Measurements from ENCODE around the gene CCDC78.
A peak's percentile ranks its signal among the peaks of the same experiment; 100 is the strongest.
"Not testable (repeated sequence)": the region's sequence is repeated elsewhere in the genome, so short reads cannot be mapped to it uniquely, and the experiment has no call there.

Gene CCDC78

DNA sequence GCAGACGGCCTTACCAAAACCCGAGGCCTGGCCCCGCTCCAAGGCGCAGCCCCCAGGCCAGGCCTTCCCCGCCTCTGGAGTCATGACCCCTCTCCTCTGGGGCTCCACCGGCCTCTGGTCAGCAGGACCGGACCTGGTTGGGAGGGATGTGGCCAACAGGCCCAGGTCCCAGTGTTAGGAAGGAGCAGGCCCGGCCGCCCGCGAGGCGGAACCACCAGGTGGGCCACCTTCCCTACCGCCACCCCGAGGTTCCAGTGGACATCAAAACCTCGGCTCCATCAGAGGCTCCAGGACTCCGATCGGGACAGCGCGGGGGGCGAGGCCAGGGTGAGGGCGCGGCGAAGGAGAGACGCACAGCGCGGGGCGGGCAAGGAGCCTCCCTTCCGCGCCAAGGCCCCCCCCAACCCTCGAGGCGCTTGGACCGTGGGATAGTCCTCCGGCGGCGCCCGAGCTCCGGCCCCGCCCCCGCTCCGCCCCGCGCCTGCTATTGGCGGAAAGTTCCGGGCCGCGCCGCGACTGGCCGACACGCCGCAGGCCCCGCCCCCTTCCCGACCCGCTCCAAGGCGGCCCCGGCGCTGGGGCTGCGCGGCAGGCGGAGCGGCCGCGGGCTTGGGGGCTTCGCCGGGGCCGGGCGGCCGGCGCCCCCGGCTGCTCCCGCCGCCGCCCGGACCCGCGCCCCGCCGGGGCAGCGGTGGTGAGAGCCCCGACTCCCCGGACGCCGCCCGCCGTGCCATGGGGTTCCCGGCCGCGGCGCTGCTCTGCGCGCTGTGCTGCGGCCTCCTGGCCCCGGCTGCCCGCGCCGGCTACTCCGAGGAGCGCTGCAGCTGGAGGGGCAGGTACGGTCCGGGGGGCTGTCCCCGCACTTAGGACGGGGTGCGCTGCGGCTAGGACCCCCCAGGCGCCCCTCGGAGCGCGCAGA lies 11.4 kb downstream of the CCDC78 start, which contains the start of gene METRN:
Gene METRN (plus strand): TSS at position 561 of the 919 bp plus-strand sequence. CDS start 172 bp downstream, at position 733.
- H3K27ac Mint-ChIP-seq = no peak within 1 kb of the TSS
- peaks cover 6% of the 10 kb centered on the region for H3K27me3 Mint-ChIP-seq
- peak within 1 kb of the TSS; percentile 66 for H3K4me3 Mint-ChIP-seq
- no peaks in the 10 kb centered on the region for H3K36me3 Mint-ChIP-seq
- H3K9me3 Mint-ChIP-seq = no peaks in the 10 kb centered on the region
- peaks cover 9% of the 10 kb centered on the region for H3K4me1 Mint-ChIP-seq

DNA sequence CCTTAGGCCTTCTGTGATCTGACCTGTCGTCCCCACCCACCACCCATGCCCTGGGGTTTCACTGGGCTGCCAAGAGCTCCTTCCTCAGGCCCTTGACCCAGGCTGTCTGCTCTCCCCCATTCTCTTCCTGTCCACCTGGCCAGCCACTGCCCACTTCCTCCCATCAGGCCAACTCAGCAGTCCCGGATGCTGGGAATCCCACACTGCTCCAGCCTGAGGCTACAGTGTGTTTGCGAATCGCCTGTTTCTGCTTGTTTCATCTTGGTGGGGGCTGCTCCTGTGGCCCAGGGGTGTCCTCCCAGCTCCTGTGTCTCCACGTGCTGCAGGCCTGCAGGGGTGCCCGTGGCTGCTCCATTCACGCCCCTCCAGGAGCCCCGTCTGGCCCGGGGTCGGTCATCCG lies 12.2 kb downstream of the CCDC78 start:
- Mint-ChIP-seq H3K4me3 (no peak overlapping the region), H3K4me1 (peaks cover 5% of the 10 kb centered on the region), H3K27ac (no peak overlapping the region), H3K9me3 (no peaks in the 10 kb centered on the region), H3K27me3 (peaks cover 8% of the 10 kb centered on the region), H3K36me3 (no peaks in the 10 kb centered on the region)

DNA sequence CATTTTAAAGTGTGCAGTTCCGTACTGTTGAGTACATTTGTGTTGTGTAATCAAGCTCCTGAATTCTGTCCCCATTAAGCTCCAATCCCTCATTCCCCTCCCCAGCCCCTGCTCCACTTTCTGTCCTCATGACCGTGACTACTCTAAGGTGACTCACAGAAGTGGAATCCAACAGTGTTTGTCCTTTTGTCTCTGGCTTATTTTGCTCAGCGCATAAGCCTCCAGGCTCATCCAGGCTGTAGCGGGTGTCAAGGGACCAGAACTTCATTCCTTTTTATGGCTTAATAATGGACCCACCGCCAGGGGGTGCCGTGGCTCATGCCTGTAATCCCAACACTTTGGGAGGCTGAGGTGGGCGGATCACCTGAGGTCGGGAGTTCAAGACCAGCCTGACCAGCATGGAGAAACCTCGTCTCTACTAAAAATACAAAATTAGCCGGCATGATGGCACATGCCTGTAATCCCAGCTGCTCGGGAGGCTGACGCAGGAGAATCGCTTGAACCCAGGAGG lies 13.4 kb downstream of the CCDC78 start:
- H3K36me3 Mint-ChIP-seq, H3K9me3 Mint-ChIP-seq, H3K4me1 Mint-ChIP-seq, H3K4me3 Mint-ChIP-seq, H3K27ac Mint-ChIP-seq: not testable (repeated sequence)
- H3K27me3 Mint-ChIP-seq = peaks cover 15% of the 10 kb centered on the region

DNA sequence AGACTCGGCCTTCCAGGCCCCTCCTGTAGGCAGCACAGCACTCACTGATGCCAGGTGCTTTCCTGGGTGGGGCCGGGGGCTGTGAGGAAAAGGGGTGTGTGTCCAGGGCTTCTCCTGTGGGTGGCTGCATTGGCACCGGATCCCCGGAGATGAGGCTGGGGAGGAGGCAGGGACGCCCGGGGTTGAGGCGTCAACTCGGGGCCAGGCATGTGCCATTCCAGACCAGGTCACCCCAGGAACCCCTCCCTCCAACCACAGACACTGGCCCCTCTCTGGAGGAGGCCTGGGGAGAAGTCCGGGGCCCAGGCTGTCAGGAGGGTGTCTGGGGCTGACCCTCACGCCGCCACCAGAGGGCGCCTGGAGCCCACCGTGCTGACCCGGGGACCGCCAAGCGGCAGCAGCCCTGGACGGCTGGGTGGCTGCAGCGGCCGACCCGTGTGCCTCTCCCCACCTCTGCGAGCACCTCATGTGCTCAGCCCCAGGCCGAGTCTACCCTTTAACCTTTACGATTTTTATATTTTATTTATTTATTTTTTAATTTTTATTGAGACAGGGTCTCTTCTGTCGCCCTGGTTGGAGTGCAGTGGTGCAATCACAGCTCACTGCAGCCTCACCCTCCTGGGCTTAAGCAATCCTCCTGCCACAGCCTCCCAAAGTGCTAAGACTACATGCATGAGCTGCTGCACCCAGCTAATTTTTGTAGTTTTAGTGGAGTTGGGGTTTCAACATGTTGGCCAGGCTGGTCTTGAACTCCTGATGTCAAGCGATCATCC lies 14.5 kb downstream of the CCDC78 start:
- Mint-ChIP-seq H3K27me3 (peaks cover 16% of the 10 kb centered on the region), H3K36me3 (no peaks in the 10 kb centered on the region), H3K27ac (no peak overlapping the region), H3K9me3 (no peaks in the 10 kb centered on the region), H3K4me1 (peaks cover 4% of the 10 kb centered on the region), H3K4me3 (no peak overlapping the region)

DNA sequence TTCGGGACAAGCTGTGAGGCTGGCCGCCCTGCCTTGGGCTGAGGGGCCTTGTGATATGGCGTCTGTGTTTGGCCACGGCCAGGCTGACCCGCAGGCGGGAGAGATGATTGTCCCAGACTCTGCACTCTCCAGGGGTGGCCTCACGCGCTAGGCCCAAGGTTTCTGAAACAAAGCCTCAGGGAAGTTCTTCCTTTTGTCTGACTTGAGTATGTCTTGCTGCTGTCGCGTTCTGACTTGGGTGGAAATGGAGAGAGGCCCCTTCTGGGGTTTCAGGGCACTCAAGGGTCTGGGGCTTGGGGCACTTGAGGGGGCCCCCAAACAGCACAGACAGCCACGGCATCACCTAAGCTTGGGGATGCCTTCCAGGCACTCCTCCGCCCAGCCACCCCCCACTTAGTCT lies 15.2 kb downstream of the CCDC78 start:
- H3K36me3 Mint-ChIP-seq = no peaks in the 10 kb centered on the region
- no peak overlapping the region for H3K4me3 Mint-ChIP-seq
- H3K27me3 Mint-ChIP-seq = peaks cover 17% of the 10 kb centered on the region
- no peaks in the 10 kb centered on the region for H3K9me3 Mint-ChIP-seq
- H3K4me1 Mint-ChIP-seq = no peaks in the 10 kb centered on the region
- no peak overlapping the region for H3K27ac Mint-ChIP-seq

DNA sequence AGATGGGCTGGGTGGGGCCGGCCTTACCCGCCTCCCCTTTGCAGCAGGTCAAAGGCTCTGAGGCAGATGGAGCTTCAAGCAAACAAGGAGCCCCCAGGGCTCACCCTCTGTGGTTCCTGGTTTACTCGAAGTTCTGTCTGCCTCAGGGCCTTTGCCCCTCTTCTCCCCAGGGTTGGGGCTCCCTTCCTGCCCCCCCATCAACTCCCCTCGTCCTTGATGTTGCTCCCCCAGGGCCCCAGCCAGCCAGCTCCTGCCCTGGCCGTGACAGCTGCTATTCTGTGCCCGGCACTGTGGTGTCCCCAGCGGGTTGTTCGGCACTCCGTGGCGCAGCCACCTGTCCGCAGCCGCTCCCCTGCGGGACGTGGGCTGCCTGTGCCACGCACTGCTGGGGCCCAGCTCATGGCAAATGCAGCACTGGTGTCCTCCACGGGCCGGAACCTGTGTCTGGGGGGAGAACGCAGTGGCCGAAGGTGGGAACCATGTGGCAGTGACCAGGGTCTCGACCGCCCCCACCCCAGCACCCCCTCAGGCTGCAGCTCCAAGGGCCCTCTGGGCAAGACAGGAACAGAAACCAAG lies 15.7 kb downstream of the CCDC78 start:
- Mint-ChIP-seq H3K4me1 (no peaks in the 10 kb centered on the region), H3K36me3 (no peaks in the 10 kb centered on the region), H3K9me3 (no peaks in the 10 kb centered on the region), H3K27me3 (peaks cover 17% of the 10 kb centered on the region), H3K27ac (no peak overlapping the region), H3K4me3 (no peak overlapping the region)

DNA sequence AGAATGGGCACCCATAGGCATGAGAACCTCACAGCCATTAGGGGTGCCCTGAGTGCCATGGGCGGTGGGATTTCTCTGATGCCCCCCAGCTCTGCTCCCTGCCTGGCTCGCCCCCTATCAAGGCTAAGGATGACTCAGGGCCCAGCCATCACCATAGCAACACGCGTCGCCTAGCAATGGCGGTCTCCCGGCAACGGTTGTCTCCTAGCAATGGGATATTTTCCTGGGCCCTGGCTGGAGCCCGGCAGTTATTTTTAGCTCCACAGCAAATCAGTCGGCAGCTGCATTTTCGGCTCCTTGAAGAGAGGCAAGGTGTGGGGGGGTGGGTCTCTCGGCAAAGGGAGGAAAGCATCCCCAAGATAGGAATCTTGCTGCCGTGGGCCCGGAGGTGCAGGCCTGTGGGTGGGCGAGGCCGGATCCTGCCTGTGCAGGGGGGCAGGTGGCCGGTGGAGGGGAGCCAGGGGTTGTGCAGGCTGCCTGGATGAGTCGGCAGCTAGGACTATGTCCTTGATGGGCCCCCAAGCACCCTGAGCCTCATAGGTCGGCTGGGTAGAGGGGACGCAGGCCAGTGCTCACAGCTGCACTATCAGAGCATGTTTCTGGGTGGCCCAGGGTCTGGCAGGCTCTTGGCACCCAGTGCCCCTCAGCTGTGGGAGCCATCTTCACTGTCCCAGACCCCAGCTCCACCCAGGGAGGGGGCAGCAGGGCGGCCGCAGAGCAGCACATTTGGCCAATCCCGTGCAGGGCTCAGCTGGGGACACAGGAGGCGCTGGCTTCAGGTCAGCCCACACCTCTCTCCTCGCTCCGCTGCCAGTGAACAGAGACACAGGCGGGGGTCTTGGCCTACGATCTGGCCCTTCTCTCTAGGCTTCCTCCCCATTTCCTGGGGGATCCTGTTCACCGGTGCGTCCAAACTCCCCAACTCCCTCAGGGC lies 16.4 kb downstream of the CCDC78 start:
- Mint-ChIP-seq H3K27ac (no peak overlapping the region), H3K9me3 (no peaks in the 10 kb centered on the region), H3K4me3 (no peak overlapping the region), H3K4me1 (no peaks in the 10 kb centered on the region), H3K36me3 (no peaks in the 10 kb centered on the region), H3K27me3 (peaks cover 17% of the 10 kb centered on the region)

DNA sequence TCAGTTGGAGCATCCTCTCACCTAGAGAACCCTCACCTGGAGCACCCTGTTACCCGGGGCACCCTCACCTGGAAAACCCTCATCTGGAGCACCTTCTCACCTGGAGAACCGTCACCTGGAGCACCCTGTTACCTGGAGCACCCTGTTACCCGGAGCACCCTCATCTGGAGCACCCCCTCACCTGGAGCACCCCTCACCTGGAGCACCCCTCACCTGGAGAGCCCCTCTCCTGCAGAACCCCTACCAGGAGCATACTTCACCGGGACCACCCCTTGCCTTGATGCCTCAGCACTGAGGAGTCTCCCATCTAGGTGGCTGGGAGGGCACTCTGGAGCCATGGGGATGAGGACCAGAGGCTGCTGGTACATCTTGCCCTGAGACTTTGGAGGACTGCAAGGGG lies 17.3 kb downstream of the CCDC78 start:
- peaks cover 19% of the 10 kb centered on the region for H3K27me3 Mint-ChIP-seq
- H3K9me3 Mint-ChIP-seq = no peaks in the 10 kb centered on the region
- H3K27ac Mint-ChIP-seq = no peak overlapping the region
- H3K4me3 Mint-ChIP-seq = no peak overlapping the region
- H3K36me3 Mint-ChIP-seq = no peaks in the 10 kb centered on the region
- H3K4me1 Mint-ChIP-seq = no peaks in the 10 kb centered on the region

DNA sequence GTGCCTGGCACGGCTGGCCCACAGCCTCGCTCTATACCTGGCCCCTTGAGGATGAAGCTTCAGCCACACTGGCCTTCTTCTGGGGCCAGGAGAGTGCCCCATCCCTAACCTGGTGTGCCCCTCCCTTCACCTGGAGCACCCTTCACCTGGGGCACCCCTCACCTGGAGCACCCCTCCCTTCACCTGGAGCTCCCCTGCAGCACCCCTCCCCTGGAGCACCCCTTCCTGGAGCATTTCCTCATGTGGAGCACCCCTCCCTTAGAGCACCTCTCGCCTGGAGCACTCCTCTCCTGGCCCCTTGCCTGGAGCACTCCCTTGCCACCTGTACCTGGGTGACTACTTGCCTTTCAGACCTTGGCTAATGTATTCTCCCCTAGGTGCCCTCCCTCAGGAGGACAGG lies 18.2 kb downstream of the CCDC78 start:
- H3K27me3 Mint-ChIP-seq = peaks cover 21% of the 10 kb centered on the region
- H3K4me3 Mint-ChIP-seq = no peak overlapping the region
- no peak overlapping the region for H3K27ac Mint-ChIP-seq
- H3K4me1 Mint-ChIP-seq = no peaks in the 10 kb centered on the region
- no peaks in the 10 kb centered on the region for H3K36me3 Mint-ChIP-seq
- H3K9me3 Mint-ChIP-seq = no peaks in the 10 kb centered on the region

DNA sequence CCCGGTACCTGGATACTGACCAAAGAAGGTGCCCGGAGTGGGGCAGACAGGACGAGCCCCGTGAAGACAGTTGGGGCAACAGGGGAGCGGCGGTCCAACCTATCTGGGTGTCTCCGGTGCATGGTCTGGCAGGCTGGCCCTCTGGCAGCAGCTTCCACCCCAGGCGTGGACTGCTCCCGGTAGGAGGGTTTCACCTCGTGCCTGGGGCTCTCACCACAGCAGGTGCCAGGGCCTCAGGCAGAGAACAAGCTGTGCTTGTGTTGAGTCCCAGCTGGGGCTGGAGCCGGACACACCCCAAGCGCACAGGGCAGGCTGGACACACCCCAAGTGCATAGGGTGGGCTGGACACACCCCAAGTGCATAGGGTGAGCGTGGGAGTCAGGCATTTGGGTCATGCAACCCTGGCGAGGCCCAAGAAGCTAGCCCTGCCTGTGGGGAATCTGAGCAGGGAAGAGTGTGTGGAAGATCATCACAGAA lies 19.1 kb downstream of the CCDC78 start:
- no peak overlapping the region for H3K4me3 Mint-ChIP-seq
- H3K4me1 Mint-ChIP-seq = no peaks in the 10 kb centered on the region
- no peaks in the 10 kb centered on the region for H3K36me3 Mint-ChIP-seq
- H3K27ac Mint-ChIP-seq = no peak overlapping the region
- no peaks in the 10 kb centered on the region for H3K9me3 Mint-ChIP-seq
- peaks cover 28% of the 10 kb centered on the region for H3K27me3 Mint-ChIP-seq

DNA sequence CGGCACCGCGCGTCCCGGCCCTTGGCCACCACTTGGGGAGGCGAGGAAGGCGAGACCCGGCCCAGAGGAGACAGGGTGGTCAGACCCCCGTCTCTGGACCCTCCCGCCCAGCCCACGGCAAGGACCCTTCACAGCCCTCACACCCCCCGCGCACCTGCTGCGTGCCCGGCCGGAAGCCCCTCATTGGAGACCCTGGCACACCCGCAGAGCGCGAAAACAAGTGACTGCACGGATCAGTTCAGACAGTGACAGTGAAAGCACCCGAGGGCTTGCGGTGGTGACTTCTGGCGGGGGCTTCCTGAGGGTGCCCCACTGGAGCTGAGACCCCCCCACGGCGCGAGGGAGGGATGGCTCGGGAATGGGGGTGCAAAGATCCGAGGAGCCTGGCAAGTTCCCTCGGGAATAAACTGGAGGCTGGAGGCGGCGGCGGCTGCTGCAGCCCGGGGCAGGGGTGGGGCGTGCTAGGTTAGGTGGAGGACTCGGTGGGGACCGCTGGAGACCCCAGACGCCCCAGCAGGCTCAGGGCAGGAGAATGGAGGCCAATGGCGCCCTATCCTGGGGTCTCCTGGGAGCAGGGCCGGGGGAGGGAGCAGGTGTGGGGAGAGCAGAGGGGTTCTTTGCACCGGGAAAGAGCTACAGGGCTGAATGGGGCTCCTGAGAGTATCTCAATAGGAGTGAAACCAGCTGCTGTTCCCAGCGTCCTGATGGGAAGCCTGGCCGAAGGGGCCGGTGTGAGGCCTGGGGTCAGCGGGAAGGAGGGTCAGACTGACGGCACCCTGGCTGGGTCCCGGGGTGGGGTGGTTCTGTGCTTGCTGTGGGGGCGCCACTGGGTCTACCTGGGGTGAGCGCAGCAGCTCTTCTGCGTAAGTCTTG lies 19.8 kb downstream of the CCDC78 start:
- Mint-ChIP-seq H3K27me3 (peaks cover 28% of the 10 kb centered on the region), H3K36me3 (no peaks in the 10 kb centered on the region), H3K4me3 (peak overlapping the region; percentile 15), H3K9me3 (no peaks in the 10 kb centered on the region), H3K4me1 (peaks cover 2% of the 10 kb centered on the region), H3K27ac (no peak overlapping the region)

DNA sequence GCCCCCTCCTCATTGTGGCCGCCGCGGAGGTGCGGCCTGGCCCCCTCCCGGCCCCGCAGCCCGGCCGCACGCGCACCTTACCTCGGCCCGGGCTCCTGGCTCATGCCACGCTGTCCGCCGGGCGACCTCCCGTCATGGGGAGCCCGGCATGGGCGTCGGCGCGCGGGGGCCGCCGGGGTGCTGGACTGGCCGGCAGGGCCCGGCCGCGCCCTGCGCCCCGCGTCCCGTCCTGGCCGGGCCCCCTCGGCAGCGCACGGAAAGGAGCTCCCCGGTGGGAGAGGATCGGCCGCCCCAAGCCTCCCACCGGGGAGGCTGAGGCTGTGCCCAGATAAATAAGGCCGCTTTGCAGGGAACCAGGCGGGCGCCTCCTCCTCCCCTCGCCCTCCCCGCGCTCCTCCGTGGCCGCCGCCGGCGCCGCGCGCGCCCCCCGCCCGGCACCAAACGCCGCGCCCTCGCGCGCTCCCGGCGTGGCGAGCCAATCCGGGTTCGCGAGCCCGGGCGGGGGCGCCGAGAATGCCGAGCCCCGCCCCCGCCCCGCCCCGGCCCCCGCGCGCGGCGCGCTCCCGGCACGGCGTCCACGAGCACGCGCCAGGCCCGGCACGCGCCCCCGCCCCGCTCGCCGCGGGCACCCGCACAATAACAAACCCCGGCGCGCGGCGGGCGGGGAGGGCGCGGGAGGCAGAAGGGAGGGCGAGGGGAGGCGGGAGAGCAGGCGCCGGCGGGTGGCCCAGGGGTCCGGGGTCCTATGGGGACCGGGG lies 20.6 kb downstream of the CCDC78 start, which contains the start of gene FBXL16:
Gene FBXL16 (minus strand): TSS at position 371 of the 758 bp plus-strand sequence. CDS start 8,396 bp downstream, outside the sequence.
- Mint-ChIP-seq H3K4me1 (peaks cover 6% of the 10 kb centered on the region), H3K9me3 (no peaks in the 10 kb centered on the region), H3K27ac (no peak within 1 kb of the TSS), H3K36me3 (no peaks in the 10 kb centered on the region), H3K27me3 (peaks cover 26% of the 10 kb centered on the region), H3K4me3 (peak within 1 kb of the TSS; percentile 15)
